H4 (cell line): ENCODE results near the gene KLF12. TPM values are rescaled to one million over a fixed set of nuclear protein-coding genes. Genes with fewer than 3 reads are reported as not detected.

Source experiments
- DNase-seq: peaks from one replicate; pipeline ENCODE4 v3.0.0-alpha.2; 2015; ENCODE audit warnings: low spot score
- total RNA-seq: library from RNA; depleted of rRNA; stranded (reverse); fragments of >200 nt; shearing (Covaris generic); gene quantifications from 2 replicates; pipeline ENCODE4 v1.2.3, GENCODE V29; 2014

Gene KLF12
- total RNA-seq, 1 experiment from 2014 or later = 2.4 TPM

- peak; percentile 31 for DNase-seq
Measured at GRCh38 chr13:74135326-74136083, 1.3 kb upstream of the KLF12 start.

- DNase-seq = no peak
Measured at GRCh38 chr13:74134777-74135325, 647 bp upstream of the KLF12 start.

- peak; percentile 74 for DNase-seq
Measured at GRCh38 chr13:74133657-74134201, 475 bp downstream of the KLF12 start.

GRCh38 chr13:74132776-74133656 is 1.2 kb downstream of the KLF12 start:
- no peak for DNase-seq

GRCh38 chr13:74132152-74132775 is 1.9 kb downstream of the KLF12 start:
- DNase-seq = no peak

GRCh38 chr13:74131227-74131626 is 3.0 kb downstream of the KLF12 start:
- no peak for DNase-seq

- no peak for DNase-seq
Measured at GRCh38 chr13:74129500-74130191, 4.6 kb downstream of the KLF12 start.

- DNase-seq = no peak
Measured at GRCh38 chr13:74128156-74128767, 5.9 kb downstream of the KLF12 start.

GRCh38 chr13:74118328-74118727 is 15.9 kb downstream of the KLF12 start:
- no peak for DNase-seq

GRCh38 chr13:74117207-74117705 is 16.9 kb downstream of the KLF12 start:
- no peak for DNase-seq

- DNase-seq = no peak
Measured at GRCh38 chr13:74115133-74115532, 19.1 kb downstream of the KLF12 start.

GRCh38 chr13:74114641-74115040 is 19.6 kb downstream of the KLF12 start:
- no peak for DNase-seq

GRCh38 chr13:74114202-74114601 is 20.0 kb downstream of the KLF12 start:
- DNase-seq = no peak

- no peak for DNase-seq
Measured at GRCh38 chr13:74111901-74112824, 22.0 kb downstream of the KLF12 start.

- no peak for DNase-seq
Measured at GRCh38 chr13:74111399-74111798, 22.8 kb downstream of the KLF12 start.

GRCh38 chr13:74110053-74110452 is 24.2 kb downstream of the KLF12 start:
- no peak for DNase-seq

- DNase-seq = no peak
Measured at GRCh38 chr13:74107598-74107997, 26.6 kb downstream of the KLF12 start.

- DNase-seq = no peak
Measured at GRCh38 chr13:74105871-74106270, 28.3 kb downstream of the KLF12 start.

- no peak for DNase-seq
Measured at GRCh38 chr13:74104661-74105275, 29.4 kb downstream of the KLF12 start.
